Smooth muscle cell (in vitro differentiated cells): Measurements from ENCODE around the gene AHI1. TPM values are rescaled to one million over a fixed set of nuclear protein-coding genes. Genes with fewer than 3 reads are reported as not detected.

ENCODE experiments used
- DNase-seq: peaks from one replicate; lab custom pipeline; 2025; ENCODE audit not compliant: unreplicated experiment; lab: John Stamatoyannopoulos, UW
- H2AFZ ChIP-seq: fragments of 200-600 bp; sonication (generic); 2 replicates; pipeline ENCODE4 v1.6.0; 2016; ENCODE audit warnings: antibody characterized with exemption, low read depth, mild to moderate bottlenecking
- H3F3A ChIP-seq: fragments of 200-600 bp; sonication (generic); 2 replicates; pipeline ENCODE4 v1.6.0; 2017; ENCODE audit warnings: antibody characterized with exemption, low read depth
- H3K27ac ChIP-seq: fragments of 200-600 bp; sonication (generic); 2 replicates; pipeline ENCODE4 v1.5.1; 2016; ENCODE audit warnings: low read depth, mild to moderate bottlenecking
- H3K27me3 ChIP-seq: fragments of 200-600 bp; sonication (generic); 2 replicates; pipeline ENCODE4 v1.6.1; 2016; ENCODE audit warnings: low read depth, mild to moderate bottlenecking
- H3K36me3 ChIP-seq: fragments of 200-600 bp; sonication (generic); 2 replicates; pipeline ENCODE4 v1.5.1; 2016; ENCODE audit warnings: low read depth
- H3K4me1 ChIP-seq: fragments of 200-600 bp; sonication (generic); 2 replicates; pipeline ENCODE4 v1.5.1; 2016; ENCODE audit warnings: low read depth
- H3K4me2 ChIP-seq: fragments of 200-600 bp; sonication (generic); 2 replicates; pipeline ENCODE4 v1.6.0; 2016; ENCODE audit warnings: mild to moderate bottlenecking
- H3K4me3 ChIP-seq: fragments of 200-600 bp; sonication (generic); 2 replicates; pipeline ENCODE4 v1.5.1; 2016; ENCODE audit warnings: mild to moderate bottlenecking
- H3K79me2 ChIP-seq: fragments of 200-600 bp; sonication (generic); 2 replicates; pipeline ENCODE4 v1.6.0; 2016; ENCODE audit warnings: low read depth, mild to moderate bottlenecking
- H3K9ac ChIP-seq: fragments of 200-600 bp; sonication (generic); 2 replicates; pipeline ENCODE4 v1.6.0; 2016; ENCODE audit warnings: low read depth
- H3K9me3 ChIP-seq: fragments of 200-600 bp; sonication (generic); replicated peaks from 2 replicates; pipeline ENCODE4 v1.5.1; 2016; ENCODE audit warnings: low read depth
- H4K20me1 ChIP-seq: fragments of 200-600 bp; sonication (generic); 2 replicates; pipeline ENCODE4 v1.6.0; 2016; ENCODE audit warnings: low read depth
- WGBS: methylation state at CpG from one replicate; pipeline ENCODE4 v1.1.7; 2016; ENCODE audit warnings: low lambda C conversion rate; 5-methylcytosine and 5-hydroxymethylcytosine counted together
- polyA plus RNA-seq: library from polyadenylated mRNA; unstranded; fragments of >200 nt; fragmentation: Nextera tagmentation; extraction: Ambion mirVana; gene quantifications from 2 replicates; pipeline ENCODE4 v1.2.1, GENCODE V29; 2016
- total RNA-seq: library from RNA; depleted of rRNA; stranded (reverse); fragments of >200 nt; gene quantifications from 2 replicates; pipeline ENCODE4 v1.2.3, GENCODE V29; 2014
- TF ChIP-seq, protein P1 (sequence below): fragments of 200-600 bp; sonication (generic); IDR thresholded peaks from 2 replicates; pipeline ENCODE4 v1.5.1; 2017; ENCODE audit warnings: borderline replicate concordance, mild to moderate bottlenecking, antibody characterized with exemption; ENCODE audit not compliant: insufficient read depth, poor library complexity, severe bottlenecking

Gene AHI1
- total and polyA plus RNA-seq, 2 experiments from 2014 or later: 16.0 to 18.8 TPM

DNA sequence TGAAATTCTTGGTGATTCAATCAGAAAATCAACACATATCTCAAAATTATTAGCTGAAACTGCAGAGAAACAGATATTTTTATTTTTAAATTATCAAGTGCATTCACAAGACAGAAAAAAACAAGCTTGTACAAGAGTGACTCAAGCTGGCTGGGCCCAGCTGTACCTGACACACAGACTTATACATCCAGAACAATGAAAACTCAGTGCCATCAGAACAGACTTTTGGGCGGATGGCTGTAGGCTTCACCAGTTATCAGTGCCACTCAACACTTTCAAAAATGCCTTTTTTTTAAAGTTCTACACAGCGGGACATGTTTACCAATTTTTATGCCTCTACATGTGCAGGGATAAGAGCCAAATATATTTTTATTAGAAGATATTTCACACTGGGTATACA is 213.6 kb downstream of the AHI1 start:
- Histone ChIP-seq H3K4me2 (no peak overlapping the region), H3K79me2 (no peaks in the 10 kb centered on the region), H3K36me3 (no peaks in the 10 kb centered on the region), H2AFZ (no peak overlapping the region), H3K27me3 (no peaks in the 10 kb centered on the region), H3K4me3 (no peak overlapping the region), H3K9ac (no peak overlapping the region), H3F3A (no peaks in the 10 kb centered on the region), H3K27ac (no peak overlapping the region), H3K4me1 (no peaks in the 10 kb centered on the region), H3K9me3 (no peaks in the 10 kb centered on the region), H4K20me1 (no peaks in the 10 kb centered on the region)
- TF ChIP-seq, protein P1, sequence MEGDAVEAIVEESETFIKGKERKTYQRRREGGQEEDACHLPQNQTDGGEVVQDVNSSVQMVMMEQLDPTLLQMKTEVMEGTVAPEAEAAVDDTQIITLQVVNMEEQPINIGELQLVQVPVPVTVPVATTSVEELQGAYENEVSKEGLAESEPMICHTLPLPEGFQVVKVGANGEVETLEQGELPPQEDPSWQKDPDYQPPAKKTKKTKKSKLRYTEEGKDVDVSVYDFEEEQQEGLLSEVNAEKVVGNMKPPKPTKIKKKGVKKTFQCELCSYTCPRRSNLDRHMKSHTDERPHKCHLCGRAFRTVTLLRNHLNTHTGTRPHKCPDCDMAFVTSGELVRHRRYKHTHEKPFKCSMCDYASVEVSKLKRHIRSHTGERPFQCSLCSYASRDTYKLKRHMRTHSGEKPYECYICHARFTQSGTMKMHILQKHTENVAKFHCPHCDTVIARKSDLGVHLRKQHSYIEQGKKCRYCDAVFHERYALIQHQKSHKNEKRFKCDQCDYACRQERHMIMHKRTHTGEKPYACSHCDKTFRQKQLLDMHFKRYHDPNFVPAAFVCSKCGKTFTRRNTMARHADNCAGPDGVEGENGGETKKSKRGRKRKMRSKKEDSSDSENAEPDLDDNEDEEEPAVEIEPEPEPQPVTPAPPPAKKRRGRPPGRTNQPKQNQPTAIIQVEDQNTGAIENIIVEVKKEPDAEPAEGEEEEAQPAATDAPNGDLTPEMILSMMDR: no peak
- 94% methylated on average over 2 of the region's 2 CpGs for WGBS
- DNase-seq: no peak

DNA sequence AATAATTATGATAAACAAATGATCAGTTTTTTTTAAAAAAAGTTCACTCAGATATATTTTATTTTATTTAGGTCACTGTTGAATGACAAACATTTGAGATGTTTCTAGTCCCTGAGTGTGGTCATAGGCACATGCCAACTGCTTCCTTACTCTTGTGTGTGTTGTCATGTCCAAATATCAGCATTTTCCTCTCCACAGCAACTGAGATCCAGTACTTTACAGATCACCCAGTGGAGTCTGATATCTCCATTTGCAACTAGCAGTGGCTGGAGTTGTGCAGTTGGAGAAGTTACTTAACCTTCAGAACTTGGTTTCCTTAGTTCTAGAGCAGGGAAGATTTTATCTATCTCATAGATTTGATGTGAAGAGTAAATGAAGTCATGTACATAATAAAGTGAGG is 215.1 kb downstream of the AHI1 start:
- Histone ChIP-seq H3K4me2 (no peak overlapping the region), H3K9me3 (no peaks in the 10 kb centered on the region), H3K27ac (no peak overlapping the region), H3K4me3 (no peak overlapping the region), H2AFZ (no peak overlapping the region), H3K27me3 (no peaks in the 10 kb centered on the region), H3K4me1 (no peaks in the 10 kb centered on the region), H3K9ac (no peak overlapping the region), H3K36me3 (no peaks in the 10 kb centered on the region), H3F3A (no peaks in the 10 kb centered on the region), H3K79me2 (no peaks in the 10 kb centered on the region), H4K20me1 (no peaks in the 10 kb centered on the region)
- TF ChIP-seq, protein P1: no peak
- no peak for DNase-seq

DNA sequence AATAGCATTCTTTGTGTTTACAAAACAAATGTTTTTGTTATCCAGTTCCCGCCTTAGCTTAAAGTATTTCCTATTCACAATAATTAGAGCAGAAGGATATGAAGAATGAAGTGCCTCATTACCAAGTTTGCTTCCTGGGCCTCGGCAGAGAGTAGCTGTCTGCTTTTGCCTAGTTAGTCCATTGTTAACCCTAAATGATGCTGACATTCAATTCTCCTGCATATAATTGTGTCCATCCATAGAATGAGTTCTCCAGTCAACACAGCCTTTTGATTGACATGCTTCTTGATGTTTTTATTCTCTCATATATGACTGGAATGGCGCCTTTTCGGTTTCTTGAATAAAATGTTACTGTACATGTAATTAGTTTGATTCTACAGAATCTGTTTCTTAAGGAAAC is 215.6 kb downstream of the AHI1 start:
- Histone ChIP-seq H3K9me3 (no peaks in the 10 kb centered on the region), H3K79me2 (no peaks in the 10 kb centered on the region), H3K4me2 (no peak overlapping the region), H3K4me3 (no peak overlapping the region), H3K4me1 (no peaks in the 10 kb centered on the region), H3K9ac (no peak overlapping the region), H3K27ac (no peak overlapping the region), H3K36me3 (no peaks in the 10 kb centered on the region), H4K20me1 (no peaks in the 10 kb centered on the region), H2AFZ (no peak overlapping the region), H3F3A (no peaks in the 10 kb centered on the region), H3K27me3 (no peaks in the 10 kb centered on the region)
- no peak for DNase-seq
- TF ChIP-seq, protein P1: no peak
- 92% methylated on average over 4 of the region's 4 CpGs for WGBS

DNA sequence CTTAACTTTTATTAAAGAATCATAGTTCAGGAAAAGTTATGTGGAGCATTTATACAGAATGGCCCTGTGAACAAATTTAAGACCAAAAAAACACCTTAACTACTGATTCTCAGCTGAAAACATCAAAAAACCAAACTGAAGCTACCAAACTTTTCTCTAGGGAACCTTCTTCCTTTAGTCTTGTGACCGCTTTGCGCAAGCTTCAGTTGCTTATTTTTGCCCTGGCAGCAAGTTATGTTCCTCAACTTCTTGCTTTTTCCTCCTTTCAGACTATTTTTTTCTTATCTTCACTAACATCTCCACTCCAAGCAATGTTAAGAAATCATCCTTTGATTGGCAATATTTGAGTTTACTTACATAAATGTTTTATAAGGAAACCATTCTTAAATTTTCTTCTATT is 216.3 kb downstream of the AHI1 start:
- no peak overlapping the region for H3K27ac ChIP-seq
- no peaks in the 10 kb centered on the region for H4K20me1 ChIP-seq
- no peaks in the 10 kb centered on the region for H3F3A ChIP-seq
- no peaks in the 10 kb centered on the region for H3K9me3 ChIP-seq
- H3K4me2 ChIP-seq: no peak overlapping the region
- H3K36me3 ChIP-seq: no peaks in the 10 kb centered on the region
- no peaks in the 10 kb centered on the region for H3K79me2 ChIP-seq
- TF ChIP-seq, protein P1: no peak
- no peak for DNase-seq
- no peak overlapping the region for H2AFZ ChIP-seq
- no peak overlapping the region for H3K9ac ChIP-seq
- 96% methylated on average over 2 of the region's 2 CpGs for WGBS
- no peaks in the 10 kb centered on the region for H3K27me3 ChIP-seq
- H3K4me3 ChIP-seq: no peak overlapping the region
- no peaks in the 10 kb centered on the region for H3K4me1 ChIP-seq
